PC-9 (cell line): ENCODE results near the gene MRM3. TPM values are rescaled to one million over a fixed set of nuclear protein-coding genes. Genes with fewer than 3 reads are reported as not detected.

Experiments
- BruUV-seq: library from RNA; stranded (reverse); fragments of 400-500 nt; replicated peaks from 2 replicates; lab custom pipeline; 2021; lab: Mats Ljungman, UMichigan
- CTCF ChIA-PET: fragments of 300-600 bp; sonication (Branson Sonifier 250); formaldehyde crosslinking; loops from one replicate; lab custom pipeline; 2022; ENCODE audit warnings: antibody characterized with exemption; lab: Charles Lee
- POLR2A ChIA-PET: fragments of 300-600 bp; sonication (Branson Sonifier 250); formaldehyde crosslinking; loops from one replicate; lab custom pipeline; 2022; ENCODE audit warnings: antibody characterized with exemption; ENCODE audit not compliant: unreplicated experiment; lab: Charles Lee
- DNase-seq, 2 experiments: peaks; one replicate each; pipeline versions ENCODE4 v3.0.0 to v3.0.0-alpha.2; 2015 to 2022; ENCODE audit warnings: mixed read lengths in 1 of 2
- H2AFZ ChIP-seq: fragments of 200-600 bp; sonication (generic); 2 replicates; pipeline ENCODE4 v1.8.1; 2017; ENCODE audit warnings: antibody characterized with exemption
- H3F3A ChIP-seq: fragments of 200-600 bp; sonication (generic); 2 replicates; pipeline ENCODE4 v1.8.1; 2017; ENCODE audit warnings: antibody characterized with exemption, mild to moderate bottlenecking, low read depth; ENCODE audit not compliant: insufficient read depth
- H3K27ac ChIP-seq: fragments of 200-600 bp; sonication (generic); 2 replicates; pipeline ENCODE4 v1.6.1; 2016; ENCODE audit warnings: mixed run types
- H3K27me3 ChIP-seq: fragments of 200-600 bp; sonication (generic); 2 replicates; pipeline ENCODE4 v1.6.1; 2016; ENCODE audit warnings: low read depth, mixed run types; ENCODE audit not compliant: insufficient read depth
- H3K36me3 ChIP-seq: fragments of 200-600 bp; sonication (generic); 2 replicates; pipeline ENCODE4 v1.6.1; 2016; ENCODE audit warnings: low read depth, mixed run types
- H3K4me1 ChIP-seq: fragments of 200-600 bp; sonication (generic); replicated peaks from 2 replicates; pipeline ENCODE4 v1.6.1; 2016; ENCODE audit warnings: mixed run types; ENCODE audit not compliant: insufficient read depth
- H3K4me2 ChIP-seq: fragments of 200-600 bp; sonication (generic); 2 replicates; pipeline ENCODE4 v1.6.1; 2017; ENCODE audit warnings: mixed run types
- H3K4me3 ChIP-seq: fragments of 200-600 bp; sonication (generic); 2 replicates; pipeline ENCODE4 v1.6.1; 2016; ENCODE audit warnings: mixed run types
- H3K79me2 ChIP-seq: fragments of 200-600 bp; sonication (generic); 2 replicates; pipeline ENCODE4 v1.6.1; 2017; ENCODE audit warnings: low read depth, mixed run types
- H3K9me2 ChIP-seq: fragments of 200-600 bp; sonication (generic); 2 replicates; pipeline ENCODE4 v1.8.1; 2017; ENCODE audit warnings: mild to moderate bottlenecking; ENCODE audit not compliant: insufficient read depth
- H3K9me3 ChIP-seq: fragments of 200-600 bp; sonication (generic); 2 replicates; pipeline ENCODE4 v1.8.1; 2016; ENCODE audit warnings: low read depth; ENCODE audit not compliant: insufficient read depth
- H4K20me1 ChIP-seq: fragments of 200-600 bp; sonication (generic); 2 replicates; pipeline ENCODE4 v1.8.1; 2017; ENCODE audit not compliant: insufficient read depth
- EZH2 ChIP-seq: fragments of 200-600 bp; sonication (generic); IDR thresholded peaks from 2 replicates; pipeline ENCODE4 v1.8.0; 2017; ENCODE audit warnings: antibody characterized with exemption, low read depth
- intact Hi-C: fragments of 100-400 bp; cut with micrococcal nuclease; formaldehyde crosslinking; loops from one replicate; pipeline ENCODE4 v1.10.0; 2022; ENCODE audit not compliant: unreplicated experiment
- total RNA-seq: library from RNA; stranded (reverse); gene quantifications from 2 replicates; pipeline ENCODE4 v1.2.3, GENCODE V29; 2021
- TF ChIP-seq, protein P1 (sequence below): fragments of 200-600 bp; sonication (generic); conservative IDR thresholded peaks from 2 replicates; pipeline ENCODE4 v1.6.1; 2017; ENCODE audit warnings: mixed run types, antibody characterized with exemption, mild to moderate bottlenecking, moderate library complexity

The MRM3 gene
- total RNA-seq, 1 experiment from 2014 or later, result 23.2 TPM

DNA sequence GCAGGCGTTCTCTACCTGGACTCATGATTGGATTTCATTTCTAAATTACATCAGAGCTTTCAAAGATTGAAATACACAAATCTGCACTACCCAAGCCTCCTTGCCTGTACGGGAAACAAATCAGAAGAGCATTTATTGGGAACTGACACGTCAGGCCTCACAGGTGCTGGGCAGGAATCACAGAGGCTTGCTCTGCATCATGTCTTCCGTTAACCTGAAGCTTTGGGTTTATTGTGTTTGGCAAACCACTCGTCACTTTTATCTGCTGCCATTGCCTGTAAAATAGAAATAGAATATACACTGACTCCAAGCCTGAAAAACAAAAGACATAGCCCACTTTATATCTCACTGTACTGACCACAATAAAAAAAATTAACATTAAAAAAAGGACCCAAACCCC is 22.2 kb upstream of the MRM3 start:
- H2AFZ ChIP-seq, result no peak overlapping the region
- no TSS peak for BruUV-seq
- no peaks in the 10 kb centered on the region for H3K9me3 ChIP-seq
- H3K79me2 ChIP-seq, result no peaks in the 10 kb centered on the region
- H3K4me2 ChIP-seq, result no peak overlapping the region
- H3K9me2 ChIP-seq, result no peaks in the 10 kb centered on the region
- H3K27me3 ChIP-seq, result no peaks in the 10 kb centered on the region
- POLR2A ChIA-PET, result no interaction called here
- 0 out of 2 replicates have a peak, but pooled peaks cover 25% of the 10 kb centered on the region for H3K36me3 ChIP-seq
- CTCF ChIA-PET, result no interaction called here
- H3K4me1 ChIP-seq, result no peaks in the 10 kb centered on the region
- no peak for DNase-seq
- no peaks in the 10 kb centered on the region for H4K20me1 ChIP-seq
- no peak overlapping the region for H3K27ac ChIP-seq
- peaks cover 18% of the 10 kb centered on the region; the same call in 1 of the 2 replicates for H3F3A ChIP-seq
- H3K4me3 ChIP-seq, result no peak overlapping the region
- intact Hi-C loops, result no loop called here
- TF ChIP-seq, protein P1, sequence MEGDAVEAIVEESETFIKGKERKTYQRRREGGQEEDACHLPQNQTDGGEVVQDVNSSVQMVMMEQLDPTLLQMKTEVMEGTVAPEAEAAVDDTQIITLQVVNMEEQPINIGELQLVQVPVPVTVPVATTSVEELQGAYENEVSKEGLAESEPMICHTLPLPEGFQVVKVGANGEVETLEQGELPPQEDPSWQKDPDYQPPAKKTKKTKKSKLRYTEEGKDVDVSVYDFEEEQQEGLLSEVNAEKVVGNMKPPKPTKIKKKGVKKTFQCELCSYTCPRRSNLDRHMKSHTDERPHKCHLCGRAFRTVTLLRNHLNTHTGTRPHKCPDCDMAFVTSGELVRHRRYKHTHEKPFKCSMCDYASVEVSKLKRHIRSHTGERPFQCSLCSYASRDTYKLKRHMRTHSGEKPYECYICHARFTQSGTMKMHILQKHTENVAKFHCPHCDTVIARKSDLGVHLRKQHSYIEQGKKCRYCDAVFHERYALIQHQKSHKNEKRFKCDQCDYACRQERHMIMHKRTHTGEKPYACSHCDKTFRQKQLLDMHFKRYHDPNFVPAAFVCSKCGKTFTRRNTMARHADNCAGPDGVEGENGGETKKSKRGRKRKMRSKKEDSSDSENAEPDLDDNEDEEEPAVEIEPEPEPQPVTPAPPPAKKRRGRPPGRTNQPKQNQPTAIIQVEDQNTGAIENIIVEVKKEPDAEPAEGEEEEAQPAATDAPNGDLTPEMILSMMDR, result no peak
- TF ChIP-seq EZH2, result no peak

DNA sequence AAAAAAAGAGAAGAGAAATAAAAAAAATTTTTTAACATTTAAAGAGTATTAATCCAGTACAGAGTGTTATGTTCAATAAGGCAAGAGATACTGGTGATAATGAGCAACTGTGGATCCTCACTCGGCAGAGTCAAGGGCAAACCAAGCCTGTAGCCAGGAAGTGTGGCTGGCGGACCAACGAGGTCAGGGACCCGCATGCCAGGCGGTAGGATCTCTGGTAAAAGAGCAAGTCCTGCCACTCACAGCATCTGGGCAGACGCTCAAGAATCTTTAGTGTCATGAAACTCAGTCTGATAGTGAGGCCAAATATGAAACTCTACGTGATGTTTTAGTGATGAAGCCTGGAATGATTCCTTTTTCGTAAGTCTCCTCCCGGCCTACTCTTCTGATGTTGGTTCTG is 21.8 kb upstream of the MRM3 start:
- no peaks in the 10 kb centered on the region for H3K4me1 ChIP-seq
- H3K4me3 ChIP-seq, result no peak overlapping the region
- POLR2A ChIA-PET, result no interaction called here
- DNase-seq, result no peak
- no TSS peak for BruUV-seq
- no peak overlapping the region for H2AFZ ChIP-seq
- TF ChIP-seq, protein P1, result no peak
- TF ChIP-seq EZH2, result no peak
- no peaks in the 10 kb centered on the region for H3K9me3 ChIP-seq
- H3K36me3 ChIP-seq, result 0 out of 2 replicates have a peak, but pooled peaks cover 25% of the 10 kb centered on the region
- no peaks in the 10 kb centered on the region for H3K9me2 ChIP-seq
- no peaks in the 10 kb centered on the region for H3K79me2 ChIP-seq
- CTCF ChIA-PET, result no interaction called here
- no peaks in the 10 kb centered on the region for H4K20me1 ChIP-seq
- intact Hi-C loops, result no loop called here
- H3K27ac ChIP-seq, result no peak overlapping the region
- peaks cover 18% of the 10 kb centered on the region; the same call in 1 of the 2 replicates for H3F3A ChIP-seq
- H3K27me3 ChIP-seq, result no peaks in the 10 kb centered on the region
- H3K4me2 ChIP-seq, result no peak overlapping the region

DNA sequence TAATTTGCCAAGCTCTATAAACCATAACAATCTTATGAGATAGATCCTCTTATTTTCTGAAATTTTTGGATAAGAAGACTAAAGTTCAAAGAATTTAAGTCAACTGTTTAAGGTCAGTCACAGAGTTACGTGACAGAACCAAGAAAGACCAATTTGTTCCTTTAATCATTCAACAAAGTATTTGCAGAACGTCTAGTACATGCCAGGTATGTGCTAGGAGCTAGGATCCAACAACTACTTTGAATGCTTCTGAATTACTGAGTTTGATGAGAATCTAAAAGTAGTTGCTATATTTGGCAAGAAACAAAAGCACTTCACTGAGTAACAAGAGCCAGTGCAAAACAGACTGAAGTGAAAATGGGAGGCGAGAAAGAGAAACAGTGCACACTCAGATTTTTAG is 15.1 kb upstream of the MRM3 start:
- TF ChIP-seq, protein P1, result no peak
- no peak for TF ChIP-seq EZH2
- POLR2A ChIA-PET, result no interaction called here

More for the DNA sequence above, 15.1 kb upstream of the MRM3 start:
- no TSS peak for BruUV-seq
- intact Hi-C loops, result no loop called here
- Histone ChIP-seq H3K4me1 (no peaks in the 10 kb centered on the region), H3F3A (no peaks in the 10 kb centered on the region), H3K27ac (no peak overlapping the region), H4K20me1 (no peaks in the 10 kb centered on the region; the same call in 1 of the 2 replicates), H3K9me2 (no peaks in the 10 kb centered on the region), H3K36me3 (peaks cover 35% of the 10 kb centered on the region), H3K4me3 (no peak overlapping the region), H3K79me2 (no peaks in the 10 kb centered on the region), H2AFZ (no peak overlapping the region), H3K9me3 (no peaks in the 10 kb centered on the region), H3K4me2 (no peak overlapping the region), H3K27me3 (no peaks in the 10 kb centered on the region)
- no peak for DNase-seq
- CTCF ChIA-PET, result interaction anchor here (0.7 kb wide), 1 partner anchor 62 kb away, joined by 3 read pairs; no protein-coding TSS in a partner anchor
